Stimulated activated memory B cell treated with anti-CD40 and anti-IgM and Interleukin-4, amounts not matched to agents 10 μg/mL and 1 μg/mL and 100 μg/mL, for 72 hours (primary cell): ENCODE results near the gene RPGR.

ENCODE experiments used
- ATAC-seq: fragments of 150-1000 bp; cut with Tn5 transposase; 2 replicates; pipeline ENCODE4 v1.10.0; 2021
- H3K27ac Mint-ChIP-seq: one replicate; pipeline ENCODE4 v1.8.0; 2022; ENCODE audit warnings: mild to moderate bottlenecking, mixed read lengths
- H3K27me3 Mint-ChIP-seq: one replicate; pipeline ENCODE4 v1.8.0; 2022; ENCODE audit warnings: mixed read lengths
- H3K36me3 Mint-ChIP-seq: one replicate; pipeline ENCODE4 v1.8.0; 2022; ENCODE audit warnings: mixed read lengths
- H3K4me1 Mint-ChIP-seq: one replicate; pipeline ENCODE4 v1.8.0; 2022; ENCODE audit warnings: mixed read lengths
- H3K4me3 Mint-ChIP-seq: one replicate; pipeline ENCODE4 v1.8.0; 2022; ENCODE audit warnings: mild to moderate bottlenecking, moderate library complexity, mixed read lengths
- H3K9me3 Mint-ChIP-seq: one replicate; pipeline ENCODE4 v1.8.0; 2022; ENCODE audit warnings: mixed read lengths

Gene RPGR

DNA sequence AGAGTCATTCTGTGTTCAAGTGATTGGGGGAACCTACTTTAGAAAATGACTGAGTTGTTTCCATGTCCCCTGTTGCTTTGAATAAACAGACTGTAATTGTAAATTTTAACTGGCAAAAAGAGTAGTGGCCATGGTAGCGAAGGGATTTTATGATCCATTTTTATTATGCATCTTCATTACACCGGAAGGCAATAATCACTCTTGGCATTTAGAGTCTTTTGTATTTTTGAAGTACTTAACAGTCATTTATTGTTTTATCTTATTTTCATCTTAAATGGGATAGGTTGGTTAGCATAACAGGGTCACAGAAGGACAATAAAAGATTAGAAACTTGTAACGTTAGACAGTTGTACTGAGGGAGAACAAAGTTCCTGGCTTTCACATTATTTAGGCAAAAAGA is 14.1 kb upstream of the RPGR start:
- H3K27me3 Mint-ChIP-seq, result no peaks in the 10 kb centered on the region
- no peaks in the 10 kb centered on the region for H3K36me3 Mint-ChIP-seq
- no peak for ATAC-seq
- no peaks in the 10 kb centered on the region for H3K9me3 Mint-ChIP-seq
- no peak overlapping the region for H3K27ac Mint-ChIP-seq
- peaks cover 7% of the 10 kb centered on the region for H3K4me1 Mint-ChIP-seq
- no peak overlapping the region for H3K4me3 Mint-ChIP-seq

DNA sequence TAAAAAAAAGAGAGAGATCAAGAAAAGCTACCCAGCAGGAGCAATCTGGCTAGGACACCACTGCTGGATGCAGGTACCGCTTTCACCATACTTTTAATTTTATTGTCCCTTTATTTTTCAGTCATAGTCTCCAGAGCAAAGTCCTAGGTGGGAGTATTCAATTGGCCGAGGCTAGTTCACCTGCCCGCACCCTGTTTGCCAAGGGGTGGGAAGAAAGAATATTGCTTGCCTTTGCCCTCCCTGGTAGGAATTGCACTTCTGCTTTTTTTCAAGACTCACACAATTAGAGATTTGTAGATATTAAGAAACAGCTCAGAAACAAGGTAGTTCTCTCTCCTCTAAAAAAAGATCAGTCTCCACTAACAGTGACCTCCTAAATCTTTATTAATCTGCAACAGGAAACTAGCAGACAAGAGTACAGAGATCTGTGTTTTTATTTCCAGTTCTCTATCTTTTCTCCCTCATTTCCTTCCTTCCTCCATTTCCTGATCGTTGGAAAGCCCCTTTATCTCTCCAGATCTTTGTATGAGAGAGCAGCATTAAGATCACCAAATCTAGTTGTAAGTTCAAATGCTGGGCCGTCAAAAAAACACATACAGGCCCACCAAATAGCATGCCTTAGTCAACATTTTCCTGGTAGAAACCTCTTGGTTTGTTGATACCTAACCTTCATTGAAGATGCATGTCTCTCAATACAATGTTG is 9.4 kb upstream of the RPGR start:
- no peaks in the 10 kb centered on the region for H3K36me3 Mint-ChIP-seq
- H3K4me3 Mint-ChIP-seq, result no peak overlapping the region
- no peak for ATAC-seq
- H3K27ac Mint-ChIP-seq, result no peak overlapping the region
- no peaks in the 10 kb centered on the region for H3K9me3 Mint-ChIP-seq
- peaks cover 8% of the 10 kb centered on the region for H3K4me1 Mint-ChIP-seq
- H3K27me3 Mint-ChIP-seq, result no peaks in the 10 kb centered on the region

DNA sequence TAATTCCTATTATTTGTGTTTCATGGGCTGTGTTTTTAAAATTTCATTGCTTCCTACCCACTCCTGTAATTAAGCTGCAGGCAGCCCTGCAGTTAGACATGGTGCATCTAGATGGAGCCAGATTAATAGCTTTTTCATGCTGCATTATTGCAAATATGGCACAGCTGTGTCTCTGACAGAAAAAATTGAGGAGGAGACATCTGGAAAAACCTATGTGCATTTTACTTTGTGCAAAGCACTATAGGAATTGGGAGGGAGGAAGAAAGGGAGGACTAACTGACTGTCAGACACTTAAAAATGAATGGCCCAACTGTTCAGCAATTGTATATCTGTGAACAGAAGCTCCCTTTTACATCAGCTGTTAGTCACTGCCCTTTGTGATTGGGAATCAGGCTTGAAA is 8.1 kb upstream of the RPGR start:
- Mint-ChIP-seq H3K4me3 (no peak overlapping the region), H3K9me3 (no peaks in the 10 kb centered on the region), H3K27ac (no peak overlapping the region), H3K4me1 (peaks cover 8% of the 10 kb centered on the region), H3K27me3 (no peaks in the 10 kb centered on the region), H3K36me3 (no peaks in the 10 kb centered on the region)
- no peak for ATAC-seq

DNA sequence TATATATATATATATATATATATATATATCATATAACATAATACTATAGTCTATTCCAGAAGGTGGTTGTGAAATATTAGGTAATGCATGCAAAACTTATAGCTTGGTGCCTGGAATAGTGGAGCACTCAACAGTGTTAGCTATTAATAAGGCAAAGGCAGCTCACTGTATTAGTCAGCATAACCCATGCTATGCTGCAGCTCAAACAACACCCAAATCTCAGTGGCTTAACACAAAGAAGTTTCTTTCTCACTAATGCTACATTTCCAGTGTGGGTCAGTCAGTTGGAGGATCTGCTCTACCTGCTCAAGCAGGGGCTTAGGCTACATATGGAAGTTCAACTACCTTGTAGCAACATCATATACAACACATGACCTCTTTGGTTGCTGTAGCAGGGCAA is 5.2 kb upstream of the RPGR start:
- Mint-ChIP-seq H3K27me3 (no peaks in the 10 kb centered on the region), H3K27ac (no peak overlapping the region), H3K4me3 (no peak overlapping the region), H3K9me3 (no peaks in the 10 kb centered on the region), H3K4me1 (peaks cover 11% of the 10 kb centered on the region), H3K36me3 (no peaks in the 10 kb centered on the region)
- no peak for ATAC-seq

DNA sequence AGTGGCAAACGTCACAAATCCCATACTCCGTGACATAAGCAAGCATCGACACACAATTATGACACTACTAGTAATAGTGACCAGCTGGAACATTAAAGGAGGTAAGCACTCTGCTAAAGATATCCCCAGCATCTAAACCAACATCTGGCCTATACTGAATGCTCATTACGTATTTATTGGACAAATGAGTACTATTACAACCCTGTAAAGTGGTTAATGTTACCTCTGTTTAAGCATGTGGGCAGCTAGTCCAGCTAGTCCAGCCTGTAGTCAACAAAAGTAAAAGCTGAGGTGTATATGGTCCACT is 419 bp upstream of the RPGR start:
- H3K4me1 Mint-ChIP-seq, result peaks cover 21% of the 10 kb centered on the region
- no peak for ATAC-seq
- peak overlapping the region; percentile 95 for H3K4me3 Mint-ChIP-seq

DNA sequence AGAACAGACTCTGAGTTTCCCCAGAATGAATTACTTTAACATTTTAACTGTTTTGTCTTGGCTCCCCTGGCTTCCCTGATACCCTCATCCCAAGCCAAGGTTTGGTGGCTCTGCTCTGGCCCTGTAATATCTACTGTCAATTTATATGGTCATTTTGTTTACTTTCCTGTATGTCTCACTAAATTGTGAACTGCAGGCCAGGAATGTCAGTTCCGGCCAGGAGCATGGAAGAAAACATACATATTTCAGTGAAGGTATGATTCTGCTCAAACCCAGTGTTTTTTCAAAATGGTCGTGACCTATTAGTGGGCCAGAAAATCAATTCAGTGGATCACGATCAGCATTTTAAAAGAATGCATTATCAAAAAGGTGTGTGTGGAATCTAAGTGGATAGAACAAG is 1.2 kb downstream of the RPGR start:
- H3K9me3 Mint-ChIP-seq, result no peaks in the 10 kb centered on the region
- H3K4me1 Mint-ChIP-seq, result peaks cover 21% of the 10 kb centered on the region
- H3K27me3 Mint-ChIP-seq, result no peaks in the 10 kb centered on the region
- no peak for ATAC-seq
- H3K27ac Mint-ChIP-seq, result peak overlapping the region; percentile 92
- H3K4me3 Mint-ChIP-seq, result peak overlapping the region; percentile 95
- peaks cover 4% of the 10 kb centered on the region for H3K36me3 Mint-ChIP-seq

More for the DNA sequence above, 419 bp upstream of the RPGR start:
- Mint-ChIP-seq H3K36me3 (no peaks in the 10 kb centered on the region), H3K27ac (peak overlapping the region; percentile 92), H3K9me3 (no peaks in the 10 kb centered on the region), H3K27me3 (no peaks in the 10 kb centered on the region)

DNA sequence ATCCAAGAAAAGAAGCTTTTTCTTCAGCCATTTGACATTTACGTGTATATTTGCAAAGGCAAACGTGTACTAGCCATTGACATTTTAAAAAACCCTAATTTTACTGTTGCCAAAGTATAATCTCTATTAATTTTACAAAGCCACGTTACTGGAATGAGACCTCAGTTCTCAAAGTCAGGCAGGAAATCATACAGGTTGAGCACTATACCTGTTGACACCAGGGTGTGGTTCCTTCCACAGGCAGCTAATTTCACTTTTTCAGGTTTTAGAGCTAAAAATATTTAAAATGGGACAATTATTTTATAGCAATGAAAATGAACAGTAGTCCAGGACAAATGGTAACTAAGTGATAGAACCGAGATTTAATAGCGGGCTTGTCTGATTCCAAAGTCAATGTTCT is 6.5 kb downstream of the RPGR start:
- H3K4me1 Mint-ChIP-seq, result peaks cover 6% of the 10 kb centered on the region
- peaks cover 13% of the 10 kb centered on the region for H3K36me3 Mint-ChIP-seq
- no peak overlapping the region for H3K4me3 Mint-ChIP-seq
- no peak overlapping the region for H3K27ac Mint-ChIP-seq
- H3K27me3 Mint-ChIP-seq, result no peaks in the 10 kb centered on the region
- no peak for ATAC-seq
- no peaks in the 10 kb centered on the region for H3K9me3 Mint-ChIP-seq

DNA sequence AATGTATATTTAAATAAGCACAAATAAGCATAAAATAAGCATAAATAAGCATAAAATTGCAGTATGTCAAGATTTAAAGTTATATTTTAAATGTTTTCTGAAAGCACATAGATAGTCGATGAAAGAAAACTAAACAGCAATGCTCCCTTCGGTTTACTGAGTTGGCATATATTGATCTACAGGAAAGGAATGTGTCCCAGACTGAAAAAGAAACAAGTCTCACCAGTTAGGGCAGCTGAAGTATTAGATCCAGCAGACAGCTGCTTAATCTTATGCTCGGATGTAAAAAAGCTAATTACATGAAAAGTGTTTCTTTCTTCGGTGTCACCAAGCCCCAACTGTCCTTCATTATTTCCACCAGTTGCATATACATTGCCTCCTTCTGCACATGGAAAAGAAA is 8.7 kb downstream of the RPGR start:
- Mint-ChIP-seq H3K4me1 (no peaks in the 10 kb centered on the region), H3K27me3 (no peaks in the 10 kb centered on the region), H3K27ac (no peak overlapping the region), H3K36me3 (peaks cover 24% of the 10 kb centered on the region), H3K9me3 (no peaks in the 10 kb centered on the region), H3K4me3 (no peak overlapping the region)
- ATAC-seq, result no peak

DNA sequence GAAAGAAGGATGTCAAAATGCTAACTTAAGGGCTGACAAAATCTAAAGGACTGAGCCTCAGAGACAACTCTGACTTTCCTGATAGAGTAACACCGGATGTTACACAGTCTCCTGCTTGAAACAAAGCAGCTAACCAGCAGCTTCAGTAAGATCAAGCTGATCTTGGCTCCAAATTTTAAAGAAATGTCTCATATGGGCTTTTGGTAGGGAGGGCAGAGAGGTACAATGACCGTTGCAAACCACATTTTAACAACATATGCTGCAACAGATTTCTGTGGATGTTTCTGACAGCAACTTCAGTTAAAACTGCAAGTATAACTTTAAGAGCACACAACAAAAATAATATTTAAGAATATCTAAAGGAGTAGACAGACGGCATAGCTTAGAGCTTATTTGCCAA is 9.1 kb downstream of the RPGR start:
- Mint-ChIP-seq H3K36me3 (peaks cover 26% of the 10 kb centered on the region), H3K4me3 (no peak overlapping the region), H3K27ac (no peak overlapping the region)

DNA sequence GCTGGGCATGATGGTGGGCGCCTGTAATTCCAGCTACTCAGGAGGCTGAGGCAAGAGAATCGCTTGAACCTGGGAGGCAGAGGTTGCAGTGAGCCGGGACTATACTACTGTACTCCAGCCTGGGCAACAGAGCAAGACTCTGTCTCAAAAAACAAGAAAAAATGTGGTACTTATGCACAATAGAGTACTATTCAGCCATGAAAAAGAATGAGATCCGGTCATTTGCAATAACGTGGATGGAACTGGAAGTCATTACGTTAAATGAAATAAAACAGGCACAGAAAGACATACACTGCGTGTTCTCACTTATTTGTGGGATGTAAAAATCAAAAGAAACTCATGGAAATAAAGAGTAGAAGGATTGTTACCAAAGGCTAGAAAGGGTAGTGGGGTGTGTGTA is 12.1 kb downstream of the RPGR start:
- no peaks in the 10 kb centered on the region for H3K4me1 Mint-ChIP-seq
- H3K27me3 Mint-ChIP-seq, result no peaks in the 10 kb centered on the region
- no peak overlapping the region for H3K4me3 Mint-ChIP-seq
- no peaks in the 10 kb centered on the region for H3K9me3 Mint-ChIP-seq
- ATAC-seq, result no peak
- H3K36me3 Mint-ChIP-seq, result peaks cover 21% of the 10 kb centered on the region
- H3K27ac Mint-ChIP-seq, result no peak overlapping the region

More for the DNA sequence above, 9.1 kb downstream of the RPGR start:
- Mint-ChIP-seq H3K4me1 (no peaks in the 10 kb centered on the region), H3K9me3 (no peaks in the 10 kb centered on the region), H3K27me3 (no peaks in the 10 kb centered on the region)
- no peak for ATAC-seq

DNA sequence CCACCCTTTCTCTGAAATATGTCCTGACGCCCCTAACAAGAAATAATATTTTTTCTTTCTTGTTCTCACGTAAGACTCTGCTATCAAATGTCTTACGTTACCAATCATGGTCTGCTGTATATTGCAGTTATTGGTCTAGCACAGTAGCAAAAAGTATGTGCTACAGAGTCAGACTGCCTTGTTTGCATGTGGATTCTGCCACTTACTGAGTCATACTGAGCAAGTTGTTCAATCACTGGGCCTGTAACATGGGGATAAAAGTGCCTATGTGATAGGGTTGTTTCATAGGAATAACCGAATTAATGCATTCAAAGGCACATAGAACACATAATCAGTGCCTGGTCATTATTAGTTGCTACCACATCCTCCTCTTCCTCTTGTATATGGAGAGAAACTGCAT is 14.1 kb downstream of the RPGR start:
- Mint-ChIP-seq H3K27me3 (no peaks in the 10 kb centered on the region), H3K4me3 (no peak overlapping the region), H3K4me1 (no peaks in the 10 kb centered on the region), H3K9me3 (no peaks in the 10 kb centered on the region), H3K36me3 (peaks cover 17% of the 10 kb centered on the region), H3K27ac (no peak overlapping the region)
- no peak for ATAC-seq

DNA sequence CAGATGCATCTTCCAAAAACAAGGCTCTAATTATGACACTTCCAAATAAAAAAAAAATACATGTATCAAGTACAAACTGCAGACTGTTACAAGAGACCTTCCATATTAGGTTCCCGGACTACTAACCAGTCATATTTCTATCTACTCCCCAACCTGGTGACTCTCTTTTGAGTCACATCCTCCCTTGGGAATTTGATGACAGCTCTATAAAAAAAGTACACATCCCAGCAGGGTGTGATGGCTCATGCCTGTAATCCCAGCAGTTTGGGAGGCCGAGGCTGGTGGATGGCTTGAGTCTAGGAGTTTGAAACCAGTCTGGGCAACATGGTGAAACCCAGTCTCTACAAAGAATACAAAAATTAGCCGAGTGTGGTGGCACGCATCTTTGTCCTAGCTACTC is 14.9 kb downstream of the RPGR start:
- Mint-ChIP-seq H3K27me3 (no peaks in the 10 kb centered on the region), H3K4me3 (no peak overlapping the region), H3K36me3 (peaks cover 21% of the 10 kb centered on the region), H3K9me3 (no peaks in the 10 kb centered on the region), H3K27ac (no peak overlapping the region), H3K4me1 (no peaks in the 10 kb centered on the region)
- ATAC-seq, result no peak

DNA sequence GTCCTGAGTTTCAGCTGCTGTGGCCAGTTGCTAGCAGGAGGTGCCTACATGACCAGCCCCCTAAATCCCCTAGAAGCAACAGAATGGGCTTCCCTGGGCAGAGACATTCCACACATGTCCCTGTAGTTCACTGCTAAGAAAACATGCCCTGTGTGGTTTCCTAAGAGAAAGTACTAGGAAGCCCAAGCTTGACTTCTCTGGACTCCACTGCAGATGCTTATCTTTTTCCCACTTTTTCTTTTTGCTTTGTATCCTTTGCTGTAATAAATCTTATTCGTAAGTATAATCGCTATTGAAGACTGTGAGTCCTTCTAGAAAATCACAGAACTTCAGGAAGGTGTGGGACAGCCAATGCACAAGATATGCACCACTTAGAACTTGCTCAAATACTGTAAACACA is 15.6 kb downstream of the RPGR start:
- no peak overlapping the region for H3K27ac Mint-ChIP-seq
- H3K36me3 Mint-ChIP-seq, result peaks cover 21% of the 10 kb centered on the region
- ATAC-seq, result no peak
- H3K4me3 Mint-ChIP-seq, result no peak overlapping the region
- H3K4me1 Mint-ChIP-seq, result no peaks in the 10 kb centered on the region
- H3K9me3 Mint-ChIP-seq, result no peaks in the 10 kb centered on the region
- H3K27me3 Mint-ChIP-seq, result no peaks in the 10 kb centered on the region

DNA sequence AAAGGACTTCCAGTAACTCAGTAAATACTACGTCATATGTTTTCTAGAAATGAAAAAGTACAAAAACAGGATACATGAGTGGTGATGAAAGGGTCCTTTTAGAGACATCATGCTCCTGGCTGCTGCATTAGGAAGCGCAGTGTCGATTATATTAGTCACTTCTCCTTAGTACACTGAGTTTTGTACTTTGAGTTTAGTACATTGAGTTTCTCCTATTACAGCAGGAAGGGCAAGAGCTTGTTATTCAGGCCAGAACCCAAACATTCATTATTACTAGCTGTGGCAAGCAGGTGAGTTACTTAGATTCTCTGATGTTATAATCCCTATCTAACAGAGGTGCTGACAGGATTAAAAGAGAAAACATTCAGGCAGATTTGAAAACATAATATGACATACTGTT is 21.3 kb downstream of the RPGR start:
- Mint-ChIP-seq H3K9me3 (no peaks in the 10 kb centered on the region), H3K27me3 (no peaks in the 10 kb centered on the region), H3K27ac (no peak overlapping the region), H3K36me3 (peaks cover 18% of the 10 kb centered on the region), H3K4me3 (no peak overlapping the region), H3K4me1 (no peaks in the 10 kb centered on the region)
- no peak for ATAC-seq

DNA sequence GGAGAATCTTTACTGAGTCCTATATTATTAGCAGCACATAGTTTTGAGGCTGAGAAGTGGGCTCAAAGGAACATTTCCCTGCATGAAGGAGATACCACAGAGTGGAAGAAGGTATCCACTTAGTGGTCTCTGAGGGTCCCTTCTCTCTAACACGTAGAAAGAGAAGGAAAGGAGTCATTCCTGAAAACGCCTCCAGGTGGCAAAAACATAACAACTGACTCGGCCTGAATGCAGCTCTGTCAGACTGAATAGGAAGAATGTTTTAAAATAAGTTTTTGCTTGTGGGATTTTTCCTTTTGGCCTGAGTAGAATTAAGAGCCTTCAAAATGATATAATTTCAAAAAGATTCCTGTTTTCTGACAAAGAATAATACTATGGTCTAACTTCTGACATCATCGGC is 23.3 kb downstream of the RPGR start:
- Mint-ChIP-seq H3K4me1 (no peaks in the 10 kb centered on the region), H3K4me3 (no peak overlapping the region), H3K9me3 (no peaks in the 10 kb centered on the region), H3K27ac (no peak overlapping the region), H3K36me3 (peaks cover 18% of the 10 kb centered on the region), H3K27me3 (no peaks in the 10 kb centered on the region)
- no peak for ATAC-seq

DNA sequence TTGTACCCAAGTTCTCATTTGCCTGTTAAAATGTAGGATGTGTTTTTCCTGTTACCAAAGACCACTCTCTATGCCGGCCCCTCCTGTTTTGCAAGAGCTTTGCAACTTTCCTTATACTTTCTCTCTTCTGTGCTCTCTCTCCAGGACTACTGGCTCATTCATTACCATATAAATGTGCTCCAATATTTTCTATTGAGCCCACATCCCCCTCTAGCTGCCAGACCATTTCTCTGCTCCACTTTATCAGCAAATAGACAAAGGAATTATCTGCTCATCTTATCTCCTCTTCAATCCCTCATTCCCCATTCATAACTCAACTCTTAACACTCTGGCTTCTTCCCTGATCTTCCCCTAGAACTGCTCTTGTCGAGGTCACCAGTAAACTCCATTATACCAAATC is 33.6 kb downstream of the RPGR start:
- Mint-ChIP-seq H3K9me3 (no peaks in the 10 kb centered on the region), H3K36me3 (peaks cover 6% of the 10 kb centered on the region), H3K4me1 (no peaks in the 10 kb centered on the region), H3K4me3 (no peak overlapping the region), H3K27me3 (no peaks in the 10 kb centered on the region), H3K27ac (no peak overlapping the region)
- ATAC-seq, result no peak

DNA sequence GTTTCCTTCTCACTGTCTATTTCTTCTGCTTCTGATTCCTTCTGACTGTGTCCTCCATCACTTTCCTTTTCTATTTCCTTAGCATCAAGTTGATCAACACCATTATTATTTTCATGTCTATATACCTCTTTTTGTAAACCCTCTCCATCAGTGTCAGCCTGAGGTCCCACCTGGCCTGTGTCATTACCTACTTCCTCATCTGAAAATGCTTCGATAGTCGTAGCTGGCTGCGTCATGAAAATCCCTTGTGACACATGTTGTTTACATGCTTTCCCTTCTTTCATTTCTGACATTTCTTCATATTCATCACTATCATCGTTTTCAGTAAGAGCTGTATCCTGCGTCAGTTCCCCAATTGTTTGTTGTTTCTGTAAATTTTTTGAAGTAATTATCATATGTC is 39.6 kb downstream of the RPGR start:
- Mint-ChIP-seq H3K36me3 (peaks cover 27% of the 10 kb centered on the region), H3K27ac (peak overlapping the region; percentile 82), H3K4me3 (peak overlapping the region; percentile 29), H3K9me3 (peaks cover 12% of the 10 kb centered on the region), H3K27me3 (no peaks in the 10 kb centered on the region), H3K4me1 (peaks cover 15% of the 10 kb centered on the region)
- peak; percentile 67 for ATAC-seq
